Mesenchymal stem cell (in vitro differentiated cells and primary cell): ENCODE measurements around the gene TSPAN3.

Source experiments
- DNase-seq: peaks from one replicate; pipeline ENCODE4 v3.0.0-alpha.2; 2013
- H2AFZ ChIP-seq: one replicate; pipeline ENCODE4 v1.6.1; 2013; ENCODE audit warnings: low read depth, mild to moderate bottlenecking, control low read depth, inconsistent platforms, low read length, moderate library complexity
- H2AK5ac ChIP-seq: 2 replicates; pipeline ENCODE4 v1.6.1; 2013; ENCODE audit warnings: low read length, moderate library complexity, mild to moderate bottlenecking, inconsistent platforms; ENCODE audit not compliant: severe bottlenecking
- H2BK120ac ChIP-seq: one replicate; pipeline ENCODE4 v1.6.1; 2013; ENCODE audit warnings: low read depth, mild to moderate bottlenecking, inconsistent platforms, low read length, moderate library complexity
- H2BK12ac ChIP-seq, 2 experiments: one replicate each; pipeline ENCODE4 v1.6.1; 2013; ENCODE audit warnings: inconsistent platforms in 2 of 2, low read length in 2 of 2, mild to moderate bottlenecking in 2 of 2, moderate library complexity in 2 of 2, control low read depth in 1 of 2
- H2BK15ac ChIP-seq: one replicate; pipeline ENCODE4 v1.6.1; 2013; ENCODE audit warnings: mild to moderate bottlenecking, low read depth, inconsistent platforms; ENCODE audit not compliant: poor library complexity, severe bottlenecking
- H2BK5ac ChIP-seq: 2 replicates; pipeline ENCODE4 v1.6.1; 2013; ENCODE audit warnings: low read depth, mild to moderate bottlenecking, low read length, control low read depth, inconsistent platforms; ENCODE audit not compliant: poor library complexity, severe bottlenecking
- H3K14ac ChIP-seq, 2 experiments: one replicate each; pipeline ENCODE4 v1.6.1; 2013; ENCODE audit warnings: inconsistent platforms in 2 of 2, low read length in 2 of 2, control low read depth in 1 of 2, mild to moderate bottlenecking in 1 of 2, moderate library complexity in 1 of 2
- H3K18ac ChIP-seq, 2 experiments: one replicate each; pipeline ENCODE4 v1.6.1; 2013; ENCODE audit warnings: inconsistent platforms in 2 of 2, low read length in 2 of 2, control low read depth in 1 of 2, low read depth in 1 of 2, mild to moderate bottlenecking in 1 of 2
- H3K23ac ChIP-seq, 2 experiments: one replicate each; pipeline ENCODE4 v1.6.1; 2013; ENCODE audit warnings: inconsistent platforms in 2 of 2, low read length in 2 of 2, mild to moderate bottlenecking in 2 of 2, moderate library complexity in 2 of 2, control low read depth in 1 of 2
- H3K27ac ChIP-seq: 2 replicates; pipeline ENCODE4 v1.5.1; 2013; ENCODE audit warnings: mild to moderate bottlenecking, moderate library complexity, low read length, control low read depth, inconsistent platforms; ENCODE audit not compliant: poor library complexity, severe bottlenecking
- H3K27me3 ChIP-seq, 2 experiments: 2 replicates each; pipeline versions ENCODE4 v1.6.1 to v1.7.0; 2013; ENCODE audit warnings: low read length in 2 of 2, mild to moderate bottlenecking in 2 of 2, moderate library complexity in 2 of 2, control low read depth in 1 of 2, inconsistent platforms in 1 of 2; ENCODE audit not compliant: control insufficient read depth in 1 of 2, insufficient read depth in 1 of 2
- H3K36me3 ChIP-seq, 2 experiments: 2 replicates each; pipeline versions ENCODE4 v1.6.1 to v1.7.0; 2013; ENCODE audit warnings: low read length in 2 of 2, control low read depth in 1 of 2, inconsistent platforms in 1 of 2, low read depth in 1 of 2, mild to moderate bottlenecking in 1 of 2; ENCODE audit not compliant: insufficient read depth in 2 of 2, control insufficient read depth in 1 of 2
- H3K4ac ChIP-seq, 2 experiments: one replicate each; pipeline ENCODE4 v1.6.1; 2013; ENCODE audit warnings: inconsistent platforms in 2 of 2, low read length in 2 of 2, mild to moderate bottlenecking in 2 of 2, moderate library complexity in 2 of 2, control low read depth in 1 of 2, low read depth in 1 of 2
- H3K4me1 ChIP-seq: 2 replicates; pipeline ENCODE4 v1.6.1; 2013; ENCODE audit warnings: low read depth, low read length, control low read depth; ENCODE audit not compliant: control insufficient read depth, insufficient read depth
- H3K4me2 ChIP-seq: 2 replicates; pipeline ENCODE4 v1.6.1; 2013; ENCODE audit warnings: low read length, mild to moderate bottlenecking, inconsistent platforms; ENCODE audit not compliant: poor library complexity, severe bottlenecking
- H3K4me3 ChIP-seq, 2 experiments: 2 replicates each; pipeline versions ENCODE4 v1.5.1 to v1.7.0; 2013; ENCODE audit warnings: low read length in 2 of 2, mild to moderate bottlenecking in 2 of 2, control low read depth in 1 of 2, low read depth in 1 of 2; ENCODE audit not compliant: insufficient read depth in 1 of 2
- H3K79me1 ChIP-seq: replicated peaks from 2 replicates; pipeline ENCODE4 v1.6.1; 2013; ENCODE audit warnings: mild to moderate bottlenecking, control low read depth, low read length, inconsistent platforms; ENCODE audit not compliant: poor library complexity, severe bottlenecking
- H3K9ac ChIP-seq: 2 replicates; pipeline ENCODE4 v1.7.0; 2013; ENCODE audit warnings: mild to moderate bottlenecking, low read length, moderate library complexity
- H3K9me3 ChIP-seq: 2 replicates; pipeline ENCODE4 v1.7.0; 2013; ENCODE audit warnings: mild to moderate bottlenecking, low read length; ENCODE audit not compliant: control insufficient read depth
- H4K8ac ChIP-seq: one replicate; pipeline ENCODE4 v1.6.1; 2013; ENCODE audit warnings: inconsistent platforms, mild to moderate bottlenecking, low read length, moderate library complexity
- H4K91ac ChIP-seq: one replicate; pipeline ENCODE4 v1.6.1; 2013; ENCODE audit warnings: mild to moderate bottlenecking, low read length, inconsistent platforms
- WGBS: methylation state at CpG from one replicate; pipeline ENCODE4 v1.1.7; 2013; ENCODE audit warnings: mixed read lengths; 5-methylcytosine and 5-hydroxymethylcytosine counted together

TSPAN3 gene

GRCh38 chr15:77029166-77030047 lies 41.5 kb downstream of the TSPAN3 start:
- H3K4ac ChIP-seq: no peak overlapping the region
- H3K9ac ChIP-seq: no peak overlapping the region
- WGBS: 88% methylated on average over 21 of the region's 21 CpGs
- no peak overlapping the region for H2BK15ac ChIP-seq
- H3K27me3 ChIP-seq: peaks cover 10 to 41% of the 10 kb centered on the region in 2 experiments
- H3K27ac ChIP-seq: no peak overlapping the region
- H3K18ac ChIP-seq: no peak overlapping the region
- peaks cover 39% of the 10 kb centered on the region for H3K4me1 ChIP-seq
- H3K9me3 ChIP-seq: no peaks in the 10 kb centered on the region
- H3K4me2 ChIP-seq: no peak overlapping the region
- H3K23ac ChIP-seq: no peak overlapping the region
- H2BK5ac ChIP-seq: no peak overlapping the region
- H4K91ac ChIP-seq: no peak overlapping the region
- no peak overlapping the region for H2AK5ac ChIP-seq
- H3K4me3 ChIP-seq: no peak overlapping the region
- no peak for DNase-seq
- H3K36me3 ChIP-seq: peaks cover 0 to 4% of the 10 kb centered on the region in 2 experiments
- H3K79me1 ChIP-seq: no peaks in the 10 kb centered on the region
- H2AFZ ChIP-seq: no peak overlapping the region
- H4K8ac ChIP-seq: no peak overlapping the region
- no peak overlapping the region for H2BK12ac ChIP-seq
- no peak overlapping the region for H3K14ac ChIP-seq
- no peak overlapping the region for H2BK120ac ChIP-seq

GRCh38 chr15:77028451-77029165 lies 42.3 kb downstream of the TSPAN3 start:
- H2BK12ac ChIP-seq: no peak overlapping the region
- H3K4me1 ChIP-seq: peaks cover 37% of the 10 kb centered on the region
- DNase-seq: no peak
- WGBS: 54% methylated on average over 21 of the region's 22 CpGs
- peak overlapping the region in 1 of 2 experiments; percentile 47 for H3K4me3 ChIP-seq
- H4K8ac ChIP-seq: peak overlapping the region; percentile 24
- H4K91ac ChIP-seq: no peak overlapping the region
- H3K27me3 ChIP-seq: peaks cover 10 to 41% of the 10 kb centered on the region in 2 experiments
- no peak overlapping the region for H2BK120ac ChIP-seq
- no peaks in the 10 kb centered on the region for H3K36me3 ChIP-seq
- H3K9me3 ChIP-seq: no peaks in the 10 kb centered on the region
- no peak overlapping the region for H3K23ac ChIP-seq
- no peak overlapping the region for H3K27ac ChIP-seq
- no peaks in the 10 kb centered on the region for H3K79me1 ChIP-seq
- no peak overlapping the region for H2BK5ac ChIP-seq
- H3K4ac ChIP-seq: no peak overlapping the region
- H2AK5ac ChIP-seq: no peak overlapping the region
- no peak overlapping the region for H2AFZ ChIP-seq
- H3K9ac ChIP-seq: no peak overlapping the region
- no peak overlapping the region for H2BK15ac ChIP-seq
- peak overlapping the region in 1 of 2 experiments; percentile 26 for H3K14ac ChIP-seq
- H3K18ac ChIP-seq: no peak overlapping the region
- no peak overlapping the region for H3K4me2 ChIP-seq

- Histone ChIP-seq H3K4ac (no peak overlapping the region), H2AFZ (no peak overlapping the region), H4K8ac (peak overlapping the region; percentile 24), H3K14ac (no peak overlapping the region), H3K4me3 (peak overlapping the region in 1 of 2 experiments; percentile 47), H3K9ac (no peak overlapping the region), H3K9me3 (no peaks in the 10 kb centered on the region), H3K79me1 (no peaks in the 10 kb centered on the region), H3K23ac (no peak overlapping the region), H2AK5ac (no peak overlapping the region), H3K27me3 (peaks cover 10 to 41% of the 10 kb centered on the region in 2 experiments), H3K4me2 (no peak overlapping the region), H3K18ac (no peak overlapping the region), H4K91ac (no peak overlapping the region), H3K27ac (no peak overlapping the region), H2BK12ac (no peak overlapping the region), H2BK120ac (no peak overlapping the region), H2BK15ac (no peak overlapping the region), H3K4me1 (peaks cover 35% of the 10 kb centered on the region), H2BK5ac (no peak overlapping the region), H3K36me3 (no peaks in the 10 kb centered on the region)
- DNase-seq: no peak
- WGBS: 58% methylated on average over 45 of the region's 45 CpGs
These were observed 43.0 kb downstream of the TSPAN3 start for GRCh38 chr15:77027697-77028450.
